Muscle layer of duodenum (tissue), 2 donors: ENCODE results near the gene TOM1L2.
"Not testable (repeated sequence)": the region's sequence is repeated elsewhere in the genome, so short reads cannot be mapped to it uniquely, and the experiment has no call there.

Source experiments
- H3K27ac ChIP-seq: one replicate; pipeline ENCODE4 v1.7.0; 2013; ENCODE audit warnings: mild to moderate bottlenecking, low read length
- H3K27me3 ChIP-seq: one replicate; pipeline ENCODE4 v1.7.0; 2013; ENCODE audit warnings: low read depth, mild to moderate bottlenecking, control low read depth, low read length
- H3K36me3 ChIP-seq, 2 donors: one replicate each; pipeline ENCODE4 v1.7.0; 2013; ENCODE audit warnings: low read length in 2 of 2, control low read depth in 1 of 2, mild to moderate bottlenecking in 1 of 2; ENCODE audit not compliant: insufficient read depth in 2 of 2, control insufficient read depth in 1 of 2
- H3K4me1 ChIP-seq, 2 donors: one replicate each; pipeline ENCODE4 v1.7.0; 2013; ENCODE audit warnings: low read length in 2 of 2, mild to moderate bottlenecking in 2 of 2, control low read depth in 1 of 2, moderate library complexity in 1 of 2; ENCODE audit not compliant: insufficient read depth in 2 of 2, control insufficient read depth in 1 of 2
- H3K4me3 ChIP-seq, 2 donors: one replicate each; pipeline ENCODE4 v1.7.0; 2013; ENCODE audit warnings: low read length in 2 of 2, low read depth in 1 of 2, mild to moderate bottlenecking in 1 of 2
- H3K9me3 ChIP-seq, 2 donors: one replicate each; pipeline ENCODE4 v1.7.0; 2013; ENCODE audit warnings: low read length in 2 of 2, control low read depth in 1 of 2, mild to moderate bottlenecking in 1 of 2; ENCODE audit not compliant: control insufficient read depth in 1 of 2
- donor health status: healthy.

TOM1L2 gene

DNA sequence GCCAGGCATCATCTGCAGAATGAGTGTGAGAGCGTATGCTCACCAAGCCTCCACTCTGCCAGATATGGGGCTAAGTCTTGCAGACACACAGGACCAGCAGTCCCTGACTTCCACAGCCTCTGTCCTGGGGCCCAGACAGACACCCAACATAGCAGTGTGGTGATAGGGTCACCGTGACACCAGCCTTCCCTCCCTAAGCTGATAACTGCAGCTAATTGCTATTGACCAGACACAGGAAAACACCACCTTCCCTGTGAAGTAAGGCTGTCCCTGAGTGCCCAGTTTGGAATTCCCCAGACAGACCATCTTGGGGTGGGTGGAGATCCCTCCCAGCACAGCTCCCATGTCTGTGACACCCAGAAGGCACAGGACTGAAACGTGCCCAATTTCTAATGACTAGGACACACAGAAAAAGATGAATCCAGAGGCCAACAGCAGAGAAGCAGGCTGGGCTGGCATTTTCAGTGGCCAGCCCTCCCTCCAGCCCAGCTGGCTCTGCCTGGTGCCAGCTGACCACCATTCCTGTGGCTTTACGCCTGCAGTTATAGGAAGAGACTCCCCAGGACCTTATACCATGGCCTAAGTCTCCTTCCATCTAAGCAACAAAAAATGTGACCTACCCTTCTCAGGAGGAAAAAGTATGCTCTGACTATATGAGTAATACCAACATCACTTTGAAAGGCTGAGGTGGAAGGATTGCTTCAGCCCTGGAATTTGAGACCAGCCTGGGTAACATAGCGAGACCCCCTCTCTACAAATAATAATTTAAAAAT lies 36.5 kb upstream of the TOM1L2 start:
- H3K36me3 ChIP-seq, result peaks cover 11 to 37% of the 10 kb centered on the region in 2 donors
- no peaks in the 10 kb centered on the region for H3K4me1 ChIP-seq
- no peaks in the 10 kb centered on the region for H3K9me3 ChIP-seq
- H3K27me3 ChIP-seq, result no peaks in the 10 kb centered on the region
- H3K4me3 ChIP-seq, result no peak overlapping the region
- H3K27ac ChIP-seq, result no peak overlapping the region

DNA sequence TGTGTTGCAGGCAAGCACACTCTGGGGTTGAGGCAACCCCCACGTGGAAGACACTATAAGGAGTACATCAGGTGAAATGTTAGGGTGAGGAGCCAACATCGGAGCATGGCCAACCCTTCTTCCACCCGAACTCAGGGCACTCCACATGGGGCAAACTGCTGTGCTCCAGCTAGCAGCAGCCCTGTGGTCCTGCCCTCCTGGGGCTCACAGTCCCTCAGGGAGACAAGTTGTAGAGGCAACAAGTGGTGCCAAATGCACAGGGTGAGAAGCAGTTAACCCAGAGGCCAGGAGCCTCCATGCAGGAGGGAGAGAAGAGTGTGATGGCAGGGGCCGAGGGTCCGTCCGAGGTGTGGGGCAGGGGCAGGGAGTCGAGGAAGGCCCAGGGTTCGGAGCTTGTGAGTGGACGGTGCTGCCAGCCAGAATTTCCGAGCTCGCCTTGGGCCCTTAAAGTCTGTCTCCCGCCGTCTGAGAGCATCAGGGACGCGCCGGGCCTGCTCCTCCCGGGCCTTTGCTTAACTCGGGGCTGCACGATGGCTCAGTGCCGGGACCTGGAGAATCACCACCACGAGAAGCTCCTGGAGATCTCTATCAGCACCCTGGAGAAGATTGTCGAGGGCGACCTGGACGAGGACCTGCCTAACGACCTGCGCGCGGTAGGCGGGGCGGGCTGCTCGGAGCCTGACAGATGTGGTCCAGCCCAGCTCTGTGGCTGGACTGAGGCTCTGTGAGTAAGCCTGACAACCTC lies 34.5 kb upstream of the TOM1L2 start:
- Histone ChIP-seq H3K27me3 (no peaks in the 10 kb centered on the region), H3K4me3 (no peak overlapping the region), H3K9me3 (no peaks in the 10 kb centered on the region), H3K27ac (no peak overlapping the region), H3K4me1 (no peaks in the 10 kb centered on the region), H3K36me3 (peaks cover 11 to 36% of the 10 kb centered on the region in 2 donors)

DNA sequence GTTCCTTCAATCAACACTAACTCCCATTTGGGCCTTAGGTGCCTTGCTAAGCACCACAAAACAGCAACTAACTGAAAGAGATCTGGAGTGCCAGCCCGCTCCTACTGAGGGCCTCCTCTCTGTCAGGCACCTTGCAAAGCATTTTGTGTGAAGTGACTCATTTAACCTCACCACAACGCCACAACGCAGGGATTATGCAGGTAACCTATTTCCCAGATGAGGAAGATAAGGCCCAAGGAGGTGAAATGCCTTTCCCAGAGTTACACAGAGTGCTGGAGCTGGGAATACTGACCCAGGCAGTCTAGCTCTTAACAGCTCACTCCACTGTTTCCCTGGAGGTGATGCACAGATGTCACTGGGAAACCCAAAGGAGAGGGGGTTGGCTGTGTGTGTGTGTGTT lies 33.3 kb upstream of the TOM1L2 start:
- Histone ChIP-seq H3K36me3 (peaks cover 11 to 28% of the 10 kb centered on the region in 2 donors), H3K27ac (no peak overlapping the region), H3K9me3 (no peaks in the 10 kb centered on the region), H3K4me1 (no peaks in the 10 kb centered on the region), H3K4me3 (no peak overlapping the region), H3K27me3 (no peaks in the 10 kb centered on the region)

DNA sequence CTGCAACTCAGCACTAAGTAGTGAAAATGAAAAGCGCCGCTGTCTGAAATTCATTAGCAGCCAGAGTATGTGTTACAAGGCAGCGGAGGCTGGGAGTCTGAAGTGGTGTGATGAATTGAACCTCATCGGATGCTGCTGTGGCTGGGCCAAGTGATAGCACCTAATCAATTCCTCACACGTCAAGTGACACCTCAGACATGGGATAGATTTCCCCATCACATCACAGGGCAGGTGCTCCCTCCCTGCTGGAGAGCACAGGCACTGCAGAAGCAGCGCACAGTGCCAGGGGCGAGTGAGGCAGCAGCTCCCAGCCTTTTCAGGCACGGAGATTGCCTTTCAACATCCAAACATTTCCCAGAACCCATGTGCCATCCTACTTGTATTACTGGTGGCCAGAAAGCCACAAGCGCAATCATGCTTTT lies 32.7 kb upstream of the TOM1L2 start:
- H3K9me3 ChIP-seq, result no peaks in the 10 kb centered on the region
- no peak overlapping the region for H3K27ac ChIP-seq
- H3K4me1 ChIP-seq, result no peaks in the 10 kb centered on the region
- no peak overlapping the region for H3K4me3 ChIP-seq
- H3K36me3 ChIP-seq, result peaks cover 9 to 22% of the 10 kb centered on the region in 2 donors
- H3K27me3 ChIP-seq, result no peaks in the 10 kb centered on the region

DNA sequence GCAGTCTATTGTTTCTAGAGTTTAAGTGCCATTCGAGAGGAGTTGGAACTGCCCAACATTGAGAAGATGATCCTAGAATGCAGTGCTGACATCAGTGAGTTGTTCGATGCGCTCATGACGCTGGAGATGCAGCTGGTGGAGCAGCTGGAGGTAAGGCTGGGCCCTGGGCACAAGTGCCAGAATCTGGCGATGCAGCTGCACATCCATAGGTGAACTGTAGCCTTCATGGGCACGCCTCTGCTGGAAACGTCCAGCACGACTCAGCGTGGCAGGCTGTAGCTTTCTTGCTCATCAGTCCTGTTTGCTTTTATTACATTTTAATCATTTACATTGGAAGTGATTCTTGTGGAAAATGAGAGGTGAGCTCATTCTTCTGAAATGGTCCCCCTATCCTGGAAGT lies 32.1 kb upstream of the TOM1L2 start:
- Histone ChIP-seq H3K4me3 (no peak overlapping the region), H3K4me1 (no peaks in the 10 kb centered on the region), H3K36me3 (peaks cover 6 to 18% of the 10 kb centered on the region in 2 donors), H3K27ac (no peak overlapping the region), H3K27me3 (no peaks in the 10 kb centered on the region), H3K9me3 (no peaks in the 10 kb centered on the region)

DNA sequence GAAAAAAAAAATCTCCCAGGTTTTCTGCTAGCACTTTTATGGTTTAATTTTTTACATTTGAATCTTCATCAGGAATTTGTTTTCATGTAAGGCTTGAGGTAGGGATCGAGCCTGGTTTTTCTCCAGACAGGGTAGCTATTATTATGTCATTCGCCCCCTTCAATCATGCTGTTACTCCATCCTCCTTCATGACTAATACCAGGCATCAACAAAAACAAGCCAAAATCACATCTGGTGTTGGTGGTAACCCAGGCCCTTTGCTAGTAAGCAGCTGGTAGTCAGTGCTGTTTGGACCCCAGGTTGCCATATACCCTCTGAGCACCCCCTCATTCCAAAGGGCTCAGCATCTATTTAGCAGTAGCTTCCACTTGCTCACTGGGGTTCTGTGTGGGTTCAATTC lies 30.0 kb upstream of the TOM1L2 start:
- Histone ChIP-seq H3K4me3 (no peak overlapping the region), H3K9me3 (no peaks in the 10 kb centered on the region), H3K36me3 (peaks cover 0 to 9% of the 10 kb centered on the region in 2 donors), H3K4me1 (no peaks in the 10 kb centered on the region), H3K27ac (no peak overlapping the region), H3K27me3 (no peaks in the 10 kb centered on the region)

DNA sequence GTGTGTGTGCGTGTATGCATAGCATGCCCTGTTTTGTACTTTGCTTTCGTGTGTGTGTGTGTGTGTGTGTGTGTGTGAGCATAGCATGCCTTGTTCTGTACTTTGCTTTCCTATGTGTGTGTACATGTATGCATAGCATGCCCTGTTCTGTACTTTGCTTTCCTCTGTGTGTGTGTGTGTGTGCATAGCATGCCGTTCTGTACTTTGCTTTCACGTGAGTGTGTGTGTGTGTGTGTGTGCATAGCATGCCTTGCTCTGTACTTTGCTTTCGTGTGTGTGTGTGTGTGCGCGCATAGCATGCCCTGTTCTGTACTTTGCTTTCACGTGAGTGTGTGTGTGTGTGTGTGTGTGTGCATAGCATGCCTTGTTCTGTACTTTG lies 27.8 kb upstream of the TOM1L2 start:
- no peak overlapping the region for H3K4me3 ChIP-seq
- no peaks in the 10 kb centered on the region for H3K9me3 ChIP-seq
- no peaks in the 10 kb centered on the region for H3K36me3 ChIP-seq
- no peaks in the 10 kb centered on the region for H3K27me3 ChIP-seq
- no peaks in the 10 kb centered on the region for H3K4me1 ChIP-seq
- no peak overlapping the region for H3K27ac ChIP-seq

DNA sequence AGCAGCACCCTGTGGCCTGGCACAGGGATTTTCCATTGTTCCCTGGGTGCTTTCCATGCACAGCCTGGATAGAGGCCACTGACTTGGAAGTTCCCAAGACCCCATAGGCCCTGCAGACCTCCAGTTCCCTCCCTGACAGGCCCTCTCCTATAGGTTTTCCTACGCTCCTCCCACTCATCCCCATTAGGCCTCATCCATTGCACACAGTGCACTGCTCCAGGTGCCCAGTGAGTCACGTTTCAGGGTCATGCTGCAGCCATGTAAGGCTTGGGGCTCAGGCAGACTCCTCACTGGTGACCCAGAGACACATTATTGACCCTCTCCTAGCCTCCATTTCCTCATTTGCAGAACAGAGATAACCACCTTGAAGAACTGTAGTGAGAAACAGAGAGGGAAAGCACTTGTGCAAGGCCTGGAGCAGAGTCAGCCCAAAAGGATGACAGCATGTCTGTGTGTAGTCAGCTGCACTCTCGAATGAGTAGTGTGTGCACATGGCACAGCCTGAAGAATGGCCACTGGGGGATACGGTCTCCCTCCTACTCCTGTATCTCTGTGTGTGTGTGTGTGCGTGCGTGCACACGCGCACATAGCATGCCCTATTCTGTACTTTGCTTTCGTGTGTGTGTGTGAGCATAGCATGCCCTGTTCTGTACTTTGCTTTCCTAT lies 27.3 kb upstream of the TOM1L2 start:
- Histone ChIP-seq H3K27me3 (no peaks in the 10 kb centered on the region), H3K4me3 (no peak overlapping the region), H3K27ac (no peak overlapping the region), H3K36me3 (no peaks in the 10 kb centered on the region), H3K9me3 (no peaks in the 10 kb centered on the region), H3K4me1 (no peaks in the 10 kb centered on the region)

DNA sequence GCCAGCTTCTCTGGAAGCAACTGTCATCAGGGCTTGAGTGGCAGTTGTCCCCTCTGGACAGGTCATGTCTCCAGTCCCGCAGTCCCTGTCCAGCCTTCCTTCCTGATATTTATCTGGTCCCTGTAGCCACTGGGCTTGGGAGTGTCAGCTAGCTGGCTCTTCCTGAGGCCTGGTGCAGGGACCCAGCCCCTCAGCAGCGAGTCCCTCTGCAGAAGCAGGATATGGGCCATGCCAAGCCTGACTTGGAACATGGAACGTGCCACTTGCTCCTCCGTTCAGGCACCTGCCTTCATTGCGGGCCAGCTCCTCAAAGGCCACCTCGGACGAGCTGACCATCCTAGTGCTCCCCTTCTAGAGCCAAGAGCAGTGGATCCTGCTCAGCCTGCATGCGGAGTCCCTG lies 26.7 kb upstream of the TOM1L2 start:
- Histone ChIP-seq H3K27me3 (no peaks in the 10 kb centered on the region), H3K36me3 (no peaks in the 10 kb centered on the region), H3K27ac (no peak overlapping the region), H3K4me3 (no peak overlapping the region), H3K9me3 (no peaks in the 10 kb centered on the region), H3K4me1 (no peaks in the 10 kb centered on the region)

DNA sequence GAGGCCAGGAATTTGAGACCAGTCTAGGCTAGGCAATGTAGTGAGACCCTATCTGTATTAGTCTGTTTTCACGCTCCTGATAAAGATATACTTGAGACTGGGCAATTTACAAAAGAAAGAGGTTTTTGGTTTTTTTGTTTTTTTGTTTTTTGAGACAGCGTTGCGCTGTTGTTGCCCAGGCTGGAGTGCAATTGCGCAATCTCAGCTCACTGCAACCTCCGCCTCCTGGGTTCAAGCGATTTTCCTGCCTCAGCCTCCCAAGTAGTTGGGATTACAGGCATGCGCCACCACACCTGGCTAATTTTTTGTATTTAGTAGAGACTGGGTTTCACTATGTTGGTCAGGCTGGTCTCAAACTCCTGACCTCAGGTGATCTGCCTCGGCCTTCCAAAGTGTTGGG lies 23.7 kb upstream of the TOM1L2 start:
- H3K9me3 ChIP-seq, H3K4me3 ChIP-seq, H3K27ac ChIP-seq, H3K36me3 ChIP-seq, H3K27me3 ChIP-seq, H3K4me1 ChIP-seq: not testable (repeated sequence)

DNA sequence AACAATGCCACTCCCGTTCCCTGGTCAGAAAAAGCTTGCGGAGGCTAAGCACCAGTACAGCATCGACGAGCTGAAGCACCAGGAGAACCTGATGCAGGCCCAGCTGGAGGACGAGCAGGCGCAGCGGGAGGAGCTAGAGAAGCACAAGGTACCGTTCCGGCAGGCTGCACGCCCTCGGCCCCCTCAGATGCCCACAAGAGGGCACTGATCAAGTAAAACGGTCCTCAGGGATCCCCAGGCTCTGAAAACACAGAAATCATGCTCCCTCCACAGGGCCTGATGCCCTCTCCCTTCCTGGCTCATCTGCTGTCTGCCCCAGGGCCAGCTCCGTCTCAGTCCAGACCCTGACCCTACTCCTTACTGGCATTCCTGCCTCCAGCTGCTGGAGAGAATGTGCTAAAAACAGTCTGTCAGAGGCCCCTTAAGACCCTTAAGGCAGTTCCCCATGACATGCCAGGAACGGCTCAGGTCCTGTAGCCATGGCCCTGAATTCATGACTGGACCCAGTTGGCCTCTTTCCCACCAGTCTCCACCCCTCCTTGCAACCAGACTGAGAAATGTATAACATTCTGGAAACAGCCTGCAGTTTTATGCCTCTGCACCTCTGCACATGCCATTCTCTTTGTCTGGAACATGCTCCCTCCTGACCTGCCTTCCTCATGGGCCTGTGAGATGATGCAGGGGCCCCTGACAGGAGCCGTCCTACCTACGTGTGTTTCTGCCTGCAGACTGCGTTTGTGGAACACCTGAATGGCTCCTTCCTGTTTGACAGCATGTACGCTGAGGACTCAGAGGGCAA lies 22.3 kb upstream of the TOM1L2 start:
- Histone ChIP-seq H3K27me3 (no peaks in the 10 kb centered on the region), H3K4me3 (no peak overlapping the region), H3K4me1 (no peaks in the 10 kb centered on the region), H3K36me3 (no peaks in the 10 kb centered on the region), H3K27ac (no peak overlapping the region), H3K9me3 (no peaks in the 10 kb centered on the region)
